Measurements from ENCODE around the gene SLC22A14.

Gene SLC22A14

DNA sequence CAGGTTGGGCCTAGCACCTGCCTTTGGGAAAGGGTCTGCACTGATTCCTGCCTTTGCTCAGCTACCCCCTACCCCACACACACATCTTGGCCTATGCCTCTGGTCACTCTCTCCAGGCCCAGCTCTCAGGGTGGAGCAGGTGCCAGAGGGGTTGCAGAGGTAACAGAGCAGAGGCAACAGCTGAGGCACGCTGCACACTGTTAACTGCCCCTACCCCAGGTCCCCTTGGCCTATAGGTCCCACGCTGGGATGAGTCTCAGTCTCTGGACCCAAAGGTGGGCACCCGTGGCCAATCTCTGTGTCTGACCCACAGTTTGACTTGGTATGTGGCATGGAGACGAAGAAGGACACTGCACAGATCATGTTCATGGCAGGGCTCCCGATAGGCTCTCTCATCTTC lies 24.8 kb downstream of the SLC22A14 start:
- TF ChIP-seq, protein P1, sequence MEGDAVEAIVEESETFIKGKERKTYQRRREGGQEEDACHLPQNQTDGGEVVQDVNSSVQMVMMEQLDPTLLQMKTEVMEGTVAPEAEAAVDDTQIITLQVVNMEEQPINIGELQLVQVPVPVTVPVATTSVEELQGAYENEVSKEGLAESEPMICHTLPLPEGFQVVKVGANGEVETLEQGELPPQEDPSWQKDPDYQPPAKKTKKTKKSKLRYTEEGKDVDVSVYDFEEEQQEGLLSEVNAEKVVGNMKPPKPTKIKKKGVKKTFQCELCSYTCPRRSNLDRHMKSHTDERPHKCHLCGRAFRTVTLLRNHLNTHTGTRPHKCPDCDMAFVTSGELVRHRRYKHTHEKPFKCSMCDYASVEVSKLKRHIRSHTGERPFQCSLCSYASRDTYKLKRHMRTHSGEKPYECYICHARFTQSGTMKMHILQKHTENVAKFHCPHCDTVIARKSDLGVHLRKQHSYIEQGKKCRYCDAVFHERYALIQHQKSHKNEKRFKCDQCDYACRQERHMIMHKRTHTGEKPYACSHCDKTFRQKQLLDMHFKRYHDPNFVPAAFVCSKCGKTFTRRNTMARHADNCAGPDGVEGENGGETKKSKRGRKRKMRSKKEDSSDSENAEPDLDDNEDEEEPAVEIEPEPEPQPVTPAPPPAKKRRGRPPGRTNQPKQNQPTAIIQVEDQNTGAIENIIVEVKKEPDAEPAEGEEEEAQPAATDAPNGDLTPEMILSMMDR (IDR thresholded peaks at IDR 0.05; ENCODE audit: low read depth, low read length, missing control alignments): no peak
- DNase-seq (ENCODE audit: extremely low read depth, low read depth): no peak
- no peak overlapping the region for H3K4me3 ChIP-seq (replicated peaks; ENCODE audit: low read depth, low read length)

DNA sequence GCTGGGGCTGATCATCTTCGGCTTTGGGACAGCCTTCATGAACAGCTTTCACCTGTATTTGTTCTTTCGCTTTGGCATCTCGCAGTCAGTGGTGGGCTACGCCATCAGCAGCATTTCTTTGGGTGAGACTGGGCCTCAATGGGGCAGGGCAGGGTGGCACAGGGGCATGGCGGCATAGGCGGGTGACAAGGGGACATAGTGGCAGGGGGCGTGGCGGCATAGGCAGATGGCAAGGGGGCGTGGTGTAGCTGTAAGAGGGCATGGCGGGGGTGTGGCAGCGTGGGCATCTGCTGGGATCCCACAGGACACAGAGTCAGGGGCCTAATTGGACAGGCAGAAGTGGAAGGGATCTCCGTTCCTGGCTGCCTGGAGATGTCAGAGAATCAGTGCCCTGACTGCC lies 25.5 kb downstream of the SLC22A14 start:
- DNase-seq (ENCODE audit: extremely low read depth, low read depth): no peak
- TF ChIP-seq, protein P1 (IDR thresholded peaks at IDR 0.05; ENCODE audit: low read depth, low read length, missing control alignments): no peak
- H3K4me3 ChIP-seq (replicated peaks; ENCODE audit: low read depth, low read length): no peak overlapping the region

DNA sequence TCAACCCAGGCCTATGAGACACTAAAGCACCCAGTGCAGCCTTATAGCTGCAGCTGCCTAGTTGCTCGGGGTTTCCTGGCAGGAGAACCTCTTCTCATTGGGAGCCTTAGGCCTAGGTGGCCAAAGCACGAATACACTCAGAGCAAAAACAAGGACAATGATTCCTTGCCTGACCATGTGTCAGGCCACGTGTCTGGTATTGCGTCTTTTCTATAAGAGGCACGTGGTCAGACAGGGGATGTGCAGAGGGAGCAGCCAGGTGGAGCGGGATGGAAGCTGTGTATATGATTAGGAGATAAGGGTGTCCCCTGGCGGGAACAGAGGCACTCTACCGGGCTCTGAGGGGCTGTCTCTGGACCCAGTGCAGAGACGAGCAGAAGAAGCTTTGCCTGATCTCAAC lies 26.4 kb downstream of the SLC22A14 start:
- TF ChIP-seq, protein P1 (IDR thresholded peaks at IDR 0.05; ENCODE audit: low read depth, low read length, missing control alignments): no peak

DNA sequence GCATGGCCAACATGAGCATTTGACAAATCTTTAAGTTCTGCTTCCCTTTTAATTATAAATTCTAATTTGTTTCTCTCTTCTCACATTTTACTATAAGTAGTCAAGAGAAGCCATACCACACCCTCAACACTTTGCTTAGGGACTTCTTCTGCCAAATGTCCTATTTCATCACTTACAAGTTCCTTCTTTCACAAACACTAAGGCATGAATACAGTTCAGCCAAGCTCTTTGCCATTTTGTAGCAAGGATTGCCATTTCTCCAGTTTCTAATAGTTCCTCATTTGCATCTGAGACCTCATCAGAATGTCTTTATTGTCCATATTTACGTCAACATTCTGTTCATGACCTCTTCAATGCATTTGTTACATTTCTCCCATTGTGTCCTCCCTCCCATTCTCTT lies 29.4 kb downstream of the SLC22A14 start:
- no peak for DNase-seq (ENCODE audit: extremely low read depth, low read depth)
- TF ChIP-seq, protein P1 (IDR thresholded peaks at IDR 0.05; ENCODE audit: low read depth, low read length, missing control alignments): no peak
- H3K4me3 ChIP-seq (replicated peaks; ENCODE audit: low read depth, low read length): no peak overlapping the region

More for the DNA sequence above, 26.4 kb downstream of the SLC22A14 start:
- H3K4me3 ChIP-seq (replicated peaks; ENCODE audit: low read depth, low read length): no peak overlapping the region
- DNase-seq (ENCODE audit: extremely low read depth, low read depth): no peak

DNA sequence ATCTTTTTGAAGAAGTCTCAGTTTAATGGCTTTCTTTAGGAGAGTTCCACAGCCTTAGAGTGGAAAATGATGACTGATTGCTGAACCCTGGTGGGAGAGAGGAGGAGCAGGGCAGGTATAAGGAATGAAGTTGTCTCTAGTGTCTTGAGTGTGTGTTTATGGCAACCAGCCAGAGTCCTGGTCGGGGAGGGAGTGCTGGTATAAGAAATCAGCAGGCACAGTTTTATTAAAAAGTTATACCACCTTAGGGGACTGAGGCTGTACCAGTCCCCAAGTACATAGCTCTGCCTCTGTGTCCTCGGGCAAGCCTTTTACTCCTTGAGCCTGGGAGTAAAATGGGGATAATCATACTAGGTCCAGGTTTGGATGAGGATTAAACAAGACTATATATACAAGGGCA lies 29.8 kb downstream of the SLC22A14 start:
- TF ChIP-seq, protein P1 (IDR thresholded peaks at IDR 0.05; ENCODE audit: low read depth, low read length, missing control alignments): no peak
- DNase-seq (ENCODE audit: extremely low read depth, low read depth): no peak
- no peak overlapping the region for H3K4me3 ChIP-seq (replicated peaks; ENCODE audit: low read depth, low read length)

DNA sequence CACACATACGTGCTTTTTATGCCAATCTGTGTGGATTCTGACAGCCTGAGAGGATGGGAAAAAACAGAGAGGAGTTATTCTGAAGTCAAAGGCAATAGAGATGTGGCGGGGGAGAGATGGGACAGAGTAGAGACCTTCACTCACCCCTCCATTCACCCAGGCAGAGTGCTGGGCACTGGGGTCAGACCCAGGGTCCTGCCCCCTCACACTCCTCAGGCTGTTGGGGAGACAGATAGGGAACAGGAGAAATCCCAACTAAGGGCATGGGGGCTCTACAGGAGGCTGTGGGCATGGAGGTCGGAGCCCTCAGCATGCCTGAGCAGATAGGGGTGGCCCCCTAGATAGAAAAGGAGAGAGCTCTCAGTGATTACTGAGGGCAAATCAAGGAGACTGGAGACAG lies 30.3 kb downstream of the SLC22A14 start:
- no peak for DNase-seq (ENCODE audit: extremely low read depth, low read depth)
- TF ChIP-seq, protein P1 (IDR thresholded peaks at IDR 0.05; ENCODE audit: low read depth, low read length, missing control alignments): no peak
- H3K4me3 ChIP-seq (replicated peaks; ENCODE audit: low read depth, low read length): no peak overlapping the region

DNA sequence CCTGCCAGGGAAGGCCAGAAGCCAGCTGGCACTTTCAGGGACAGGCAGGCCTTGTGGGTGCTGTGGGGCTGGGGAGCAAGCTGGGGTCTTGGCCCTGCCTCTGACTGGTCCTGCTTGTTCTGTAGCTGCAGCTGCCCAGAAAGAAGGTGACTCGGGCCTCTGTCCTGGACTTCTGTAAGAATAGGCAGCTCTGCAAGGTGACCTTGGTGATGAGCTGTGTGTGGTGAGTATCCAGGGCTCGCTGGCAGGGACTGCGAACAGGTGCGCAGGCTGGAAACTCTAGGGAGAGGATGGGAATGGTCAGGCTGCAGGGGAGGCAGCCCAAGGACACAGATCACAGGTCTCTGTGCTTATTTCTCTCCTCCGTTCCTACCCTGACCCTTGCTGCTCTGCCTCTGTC lies 31.2 kb downstream of the SLC22A14 start:
- no peak for DNase-seq (ENCODE audit: extremely low read depth, low read depth)
- H3K4me3 ChIP-seq (replicated peaks; ENCODE audit: low read depth, low read length): no peak overlapping the region
- TF ChIP-seq, protein P1 (IDR thresholded peaks at IDR 0.05; ENCODE audit: low read depth, low read length, missing control alignments): no peak
